Activated CD8-positive, alpha-beta memory T cell treated with anti-CD3 and anti-CD28 coated beads, Interleukin-2, amount 10 ng/mL, durations not matched to agents 7 days and 5 days (primary cell): ENCODE results near the gene NUB1. TPM values are rescaled to one million over a fixed set of nuclear protein-coding genes. Genes with fewer than 3 reads are reported as not detected.
A peak's percentile ranks its signal among the peaks of the same experiment; 100 is the strongest.

Source experiments
- ATAC-seq: fragments of 150-1000 bp; cut with Tn5 transposase; one replicate; pipeline ENCODE4 v1.10.0; 2021; ENCODE audit warnings: moderate library complexity
- CTCF ChIA-PET: fragments of 350-600 bp; sonication (Branson Sonifier 250); formaldehyde crosslinking; loops from one replicate; lab custom pipeline; 2021; ENCODE audit warnings: antibody characterized with exemption; lab: Charles Lee
- DNase-seq: peaks from one replicate; pipeline ENCODE4 v3.0.0-alpha.2; 2020
- H3K27ac Mint-ChIP-seq: one replicate; pipeline ENCODE4 v1.8.0; 2021; ENCODE audit warnings: mild to moderate bottlenecking, mixed read lengths
- H3K27me3 Mint-ChIP-seq: one replicate; pipeline ENCODE4 v1.8.0; 2021; ENCODE audit warnings: mixed read lengths
- H3K36me3 Mint-ChIP-seq: one replicate; pipeline ENCODE4 v1.8.0; 2021; ENCODE audit warnings: mild to moderate bottlenecking, mixed read lengths
- H3K4me1 Mint-ChIP-seq: one replicate; pipeline ENCODE4 v1.8.0; 2021; ENCODE audit warnings: mixed read lengths
- H3K4me3 Mint-ChIP-seq: one replicate; pipeline ENCODE4 v1.8.0; 2021; ENCODE audit warnings: mild to moderate bottlenecking, moderate library complexity, mixed read lengths
- H3K9me3 Mint-ChIP-seq: one replicate; pipeline ENCODE4 v1.8.0; 2022; ENCODE audit warnings: low read depth, mixed read lengths
- total RNA-seq, 2 experiments: library from RNA; stranded (reverse); gene quantifications; one replicate each; pipeline ENCODE4 v1.2.3, GENCODE V29; 2021

Gene NUB1
- total RNA-seq, 2 experiments from 2014 or later, result 71.3 to 73.3 TPM

GRCh38 chr7:151317936-151318335 is 23.7 kb upstream of the NUB1 start:
- ATAC-seq, result no peak
- H3K4me1 Mint-ChIP-seq, result peaks cover 21% of the 10 kb centered on the region
- H3K27ac Mint-ChIP-seq, result no peak overlapping the region

GRCh38 chr7:151319189-151319588 is 22.4 kb upstream of the NUB1 start:
- DNase-seq (no peak), ATAC-seq (no peak)
- H3K4me3 Mint-ChIP-seq, result no peak overlapping the region
- H3K9me3 Mint-ChIP-seq, result peaks cover 16% of the 10 kb centered on the region
- H3K27ac Mint-ChIP-seq, result no peak overlapping the region
- H3K4me1 Mint-ChIP-seq, result peaks cover 20% of the 10 kb centered on the region
- H3K27me3 Mint-ChIP-seq, result peaks cover 5% of the 10 kb centered on the region
- H3K36me3 Mint-ChIP-seq, result peaks cover 15% of the 10 kb centered on the region
- CTCF ChIA-PET, result interaction anchor here (1.1 to 6.4 kb wide), 4 partner anchors 13 to 129 kb away, joined by 3 to 141 read pairs (median 54); partner anchors contain the start of gene NUB1

More at GRCh38 chr7:151317936-151318335, 23.7 kb upstream of the NUB1 start:
- no peak overlapping the region for H3K4me3 Mint-ChIP-seq
- H3K27me3 Mint-ChIP-seq, result no peaks in the 10 kb centered on the region
- CTCF ChIA-PET, result interaction anchor here (0.7 to 6.4 kb wide), 6 partner anchors 8 to 533 kb away, joined by 3 to 141 read pairs (median 42); partner anchors contain the start of gene NUB1
- H3K36me3 Mint-ChIP-seq, result peaks cover 15% of the 10 kb centered on the region
- peaks cover 16% of the 10 kb centered on the region for H3K9me3 Mint-ChIP-seq
- DNase-seq, result no peak

GRCh38 chr7:151320263-151320845 is 21.3 kb upstream of the NUB1 start:
- CTCF ChIA-PET, result interaction anchor here (2.0 kb wide), 1 partner anchor 30 kb away, joined by 11 read pairs; no protein-coding TSS in a partner anchor

GRCh38 chr7:151321341-151321740 is 20.3 kb upstream of the NUB1 start:
- ATAC-seq (no peak), DNase-seq (peak; percentile 26)
- H3K9me3 Mint-ChIP-seq, result peaks cover 16% of the 10 kb centered on the region
- peaks cover 14% of the 10 kb centered on the region for H3K27me3 Mint-ChIP-seq
- CTCF ChIA-PET, result interaction anchor here (1.4 to 2.0 kb wide), 2 partner anchors 29 to 77 kb away, joined by 3 to 11 read pairs; no protein-coding TSS in a partner anchor
- H3K36me3 Mint-ChIP-seq, result peaks cover 15% of the 10 kb centered on the region
- peaks cover 8% of the 10 kb centered on the region for H3K4me1 Mint-ChIP-seq
- no peak overlapping the region for H3K4me3 Mint-ChIP-seq
- no peak overlapping the region for H3K27ac Mint-ChIP-seq

More at GRCh38 chr7:151320263-151320845, 21.3 kb upstream of the NUB1 start:
- no peak for ATAC-seq
- H3K4me3 Mint-ChIP-seq, result no peak overlapping the region
- no peak for DNase-seq
- peaks cover 16% of the 10 kb centered on the region for H3K9me3 Mint-ChIP-seq
- H3K36me3 Mint-ChIP-seq, result peaks cover 15% of the 10 kb centered on the region
- H3K4me1 Mint-ChIP-seq, result peaks cover 11% of the 10 kb centered on the region
- peaks cover 14% of the 10 kb centered on the region for H3K27me3 Mint-ChIP-seq
- H3K27ac Mint-ChIP-seq, result no peak overlapping the region

GRCh38 chr7:151322906-151323305 is 18.7 kb upstream of the NUB1 start:
- ATAC-seq, result no peak
- Mint-ChIP-seq H3K4me3 (no peak overlapping the region), H3K27ac (no peak overlapping the region), H3K9me3 (peaks cover 16% of the 10 kb centered on the region), H3K36me3 (peaks cover 14% of the 10 kb centered on the region), H3K4me1 (no peaks in the 10 kb centered on the region), H3K27me3 (peaks cover 18% of the 10 kb centered on the region)
- CTCF ChIA-PET, result interaction anchor here (1.4 kb wide), 1 partner anchor 79 kb away, joined by 3 read pairs; no protein-coding TSS in a partner anchor
- DNase-seq, result no peak

- no peaks in the 10 kb centered on the region for H3K9me3 Mint-ChIP-seq
- CTCF ChIA-PET, result interaction anchor here (1.1 to 4.9 kb wide), 2 partner anchors 11 to 24 kb away, joined by 4 to 37 read pairs; no protein-coding TSS in a partner anchor
- H3K4me3 Mint-ChIP-seq, result no peak overlapping the region
- H3K27me3 Mint-ChIP-seq, result peaks cover 18% of the 10 kb centered on the region
- H3K36me3 Mint-ChIP-seq, result no peaks in the 10 kb centered on the region
- ATAC-seq (no peak), DNase-seq (no peak)
- no peak overlapping the region for H3K27ac Mint-ChIP-seq
- H3K4me1 Mint-ChIP-seq, result no peaks in the 10 kb centered on the region
These were observed 14.6 kb upstream of the NUB1 start for GRCh38 chr7:151327022-151327421.

- no peaks in the 10 kb centered on the region for H3K9me3 Mint-ChIP-seq
- CTCF ChIA-PET, result interaction anchor here (1.1 to 4.9 kb wide), 2 partner anchors 12 to 23 kb away, joined by 4 to 37 read pairs; no protein-coding TSS in a partner anchor
- peaks cover 18% of the 10 kb centered on the region for H3K27me3 Mint-ChIP-seq
- H3K4me3 Mint-ChIP-seq, result no peak overlapping the region
- H3K36me3 Mint-ChIP-seq, result no peaks in the 10 kb centered on the region
- no peak overlapping the region for H3K27ac Mint-ChIP-seq
- H3K4me1 Mint-ChIP-seq, result no peaks in the 10 kb centered on the region
- no peak for DNase-seq
- no peak for ATAC-seq
These were observed 14.0 kb upstream of the NUB1 start for GRCh38 chr7:151327659-151328058.

- Mint-ChIP-seq H3K27ac (no peak overlapping the region), H3K27me3 (peaks cover 7% of the 10 kb centered on the region), H3K36me3 (no peaks in the 10 kb centered on the region), H3K9me3 (no peaks in the 10 kb centered on the region), H3K4me1 (no peaks in the 10 kb centered on the region), H3K4me3 (no peak overlapping the region)
- DNase-seq (no peak), ATAC-seq (no peak)
- CTCF ChIA-PET, result interaction anchor here (1.6 kb wide), 1 partner anchor 10 kb away, joined by 5 read pairs; no protein-coding TSS in a partner anchor
These were observed 11.4 kb upstream of the NUB1 start for GRCh38 chr7:151330181-151330580.

- DNase-seq (peak; percentile 7), ATAC-seq (no peak)
- CTCF ChIA-PET, result interaction anchor here (1.1 to 1.7 kb wide), 3 partner anchors 9 to 21 kb away, joined by 3 to 12 read pairs (median 5); no protein-coding TSS in a partner anchor
- Mint-ChIP-seq H3K36me3 (no peaks in the 10 kb centered on the region), H3K27me3 (peaks cover 6% of the 10 kb centered on the region), H3K27ac (no peak overlapping the region), H3K9me3 (no peaks in the 10 kb centered on the region), H3K4me1 (no peaks in the 10 kb centered on the region), H3K4me3 (no peak overlapping the region)
These were observed 11.0 kb upstream of the NUB1 start for GRCh38 chr7:151330661-151331060.

- Mint-ChIP-seq H3K4me1 (peaks cover 8% of the 10 kb centered on the region), H3K4me3 (no peak overlapping the region), H3K27me3 (peaks cover 2% of the 10 kb centered on the region), H3K27ac (no peak overlapping the region), H3K9me3 (peaks cover 2% of the 10 kb centered on the region), H3K36me3 (peaks cover 5% of the 10 kb centered on the region)
- DNase-seq (no peak), ATAC-seq (no peak)
- CTCF ChIA-PET, result interaction anchor here (1.1 to 3.2 kb wide), 5 partner anchors 10 to 114 kb away, joined by 3 to 19 read pairs (median 7); no protein-coding TSS in a partner anchor
These were observed 7.0 kb upstream of the NUB1 start for GRCh38 chr7:151334628-151335027.

- CTCF ChIA-PET, result interaction anchor here (1.1 to 3.2 kb wide), 4 partner anchors 12 to 32 kb away, joined by 3 to 19 read pairs (median 10); no protein-coding TSS in a partner anchor
These were observed 5.4 kb upstream of the NUB1 start for GRCh38 chr7:151336027-151336708.

GRCh38 chr7:151337346-151337745 is 4.3 kb upstream of the NUB1 start:
- no peak for ATAC-seq
- H3K9me3 Mint-ChIP-seq, result peaks cover 2% of the 10 kb centered on the region

More at GRCh38 chr7:151336027-151336708, 5.4 kb upstream of the NUB1 start:
- peaks cover 2% of the 10 kb centered on the region for H3K27me3 Mint-ChIP-seq
- H3K27ac Mint-ChIP-seq, result no peak overlapping the region
- H3K4me1 Mint-ChIP-seq, result peaks cover 22% of the 10 kb centered on the region
- H3K9me3 Mint-ChIP-seq, result peaks cover 2% of the 10 kb centered on the region
- no peak for ATAC-seq
- no peak for DNase-seq
- H3K4me3 Mint-ChIP-seq, result no peak overlapping the region
- H3K36me3 Mint-ChIP-seq, result peaks cover 8% of the 10 kb centered on the region

GRCh38 chr7:151338809-151339208 is 2.8 kb upstream of the NUB1 start:
- no peak for DNase-seq
- no peaks in the 10 kb centered on the region for H3K27me3 Mint-ChIP-seq
- CTCF ChIA-PET, result interaction anchor here (1.9 to 8.9 kb wide), 3 partner anchors 8 to 22 kb away, joined by 5 to 104 read pairs (median 54); no protein-coding TSS in a partner anchor
- H3K36me3 Mint-ChIP-seq, result peaks cover 14% of the 10 kb centered on the region
- H3K27ac Mint-ChIP-seq, result peak overlapping the region; percentile 6
- H3K4me1 Mint-ChIP-seq, result peaks cover 31% of the 10 kb centered on the region
- ATAC-seq, result no peak
- H3K9me3 Mint-ChIP-seq, result peaks cover 2% of the 10 kb centered on the region
- H3K4me3 Mint-ChIP-seq, result no peak overlapping the region

More at GRCh38 chr7:151337346-151337745, 4.3 kb upstream of the NUB1 start:
- Mint-ChIP-seq H3K4me3 (no peak overlapping the region), H3K27ac (no peak overlapping the region), H3K27me3 (peaks cover 2% of the 10 kb centered on the region), H3K36me3 (peaks cover 8% of the 10 kb centered on the region), H3K4me1 (peaks cover 22% of the 10 kb centered on the region)
- CTCF ChIA-PET, result interaction anchor here (5.2 to 8.9 kb wide), 2 partner anchors 14 to 21 kb away, joined by 54 to 104 read pairs; no protein-coding TSS in a partner anchor
- no peak for DNase-seq
